ENCODE measurements around the gene NTM. TPM values are rescaled to one million over a fixed set of nuclear protein-coding genes. Genes with fewer than 3 reads are reported as not detected.

NTM gene
- total and polyA plus RNA-seq, 2 of the 8 experiments (the other 6 are each of a cell fraction or from before 2014, with no cell fraction given) = 13.4 to 20.0 TPM

- TF ChIP-seq, protein P1, sequence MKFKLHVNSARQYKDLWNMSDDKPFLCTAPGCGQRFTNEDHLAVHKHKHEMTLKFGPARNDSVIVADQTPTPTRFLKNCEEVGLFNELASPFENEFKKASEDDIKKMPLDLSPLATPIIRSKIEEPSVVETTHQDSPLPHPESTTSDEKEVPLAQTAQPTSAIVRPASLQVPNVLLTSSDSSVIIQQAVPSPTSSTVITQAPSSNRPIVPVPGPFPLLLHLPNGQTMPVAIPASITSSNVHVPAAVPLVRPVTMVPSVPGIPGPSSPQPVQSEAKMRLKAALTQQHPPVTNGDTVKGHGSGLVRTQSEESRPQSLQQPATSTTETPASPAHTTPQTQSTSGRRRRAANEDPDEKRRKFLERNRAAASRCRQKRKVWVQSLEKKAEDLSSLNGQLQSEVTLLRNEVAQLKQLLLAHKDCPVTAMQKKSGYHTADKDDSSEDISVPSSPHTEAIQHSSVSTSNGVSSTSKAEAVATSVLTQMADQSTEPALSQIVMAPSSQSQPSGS (IDR thresholded peaks at IDR 0.05; ENCODE audit: low read length) = no peak
Measured at GRCh38 chr11:131685206-131685605, 314.8 kb downstream of the NTM start (continued).
